GM13977 (cell line): ENCODE measurements around the gene EXOSC7.
A peak's percentile ranks its signal among the peaks of the same experiment; 100 is the strongest.

Experiments
- DNase-seq: peaks from one replicate; pipeline ENCODE4 v3.0.0; 2012; ENCODE audit warnings: low spot score
- in situ Hi-C: fragments of 300-500 bp; cut with MboI; formaldehyde crosslinking; loops from one replicate; pipeline ENCODE4 v1.12.0; 2022; ENCODE audit warnings: low sequenced_read_pairs, low pct_unique_long_range_greater_than_20kb, mixed read lengths, inconsistent platforms; ENCODE audit not compliant: unreplicated experiment
- TF ChIP-seq, protein P1 (sequence below): IDR thresholded peaks from 2 replicates; pipeline ENCODE4 v1.5.1; 2012; ENCODE audit warnings: mild to moderate bottlenecking, control low read depth; ENCODE audit not compliant: insufficient read depth; ENCODE audit errors: extremely low read depth, missing control alignments

EXOSC7 gene

DNA sequence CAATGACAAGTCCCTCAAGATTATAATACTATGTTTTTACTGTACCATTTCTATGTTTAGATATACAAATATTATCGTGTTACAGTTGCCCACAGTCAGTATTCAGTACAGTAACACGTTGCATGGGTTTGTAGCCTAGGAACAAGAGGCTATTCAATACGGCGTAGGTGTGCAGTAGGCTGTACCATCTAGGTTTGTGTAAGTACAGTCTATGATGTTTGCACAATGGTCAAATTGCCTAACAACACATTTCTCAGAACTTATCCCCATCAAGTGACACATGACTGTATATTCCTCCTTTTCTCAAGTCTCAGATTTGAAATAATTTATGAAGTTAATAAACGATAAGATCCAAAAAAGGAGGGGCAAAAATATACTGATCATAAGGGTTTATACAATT is 21.7 kb upstream of the EXOSC7 start:
- no peak for DNase-seq
- in situ Hi-C loops, result no loop called here

DNA sequence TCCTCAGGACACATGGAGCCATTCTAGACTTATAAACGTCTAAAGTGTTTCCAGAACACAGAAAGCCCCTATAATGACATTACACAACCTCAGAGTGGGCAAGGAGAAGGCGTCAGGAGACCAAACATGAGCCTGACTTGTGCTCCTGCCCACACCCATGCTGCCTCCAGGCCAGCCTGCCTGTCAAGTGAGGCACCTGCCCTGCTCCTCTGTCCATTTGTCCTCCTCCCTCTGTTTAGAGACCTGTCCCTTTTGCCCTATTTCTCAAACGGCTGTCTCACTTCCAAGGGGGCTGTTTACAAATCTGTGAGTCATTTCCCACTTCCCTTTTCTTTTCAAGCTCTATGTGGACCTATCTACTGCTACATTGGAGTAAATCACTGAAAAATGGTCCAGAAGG is 21.1 kb upstream of the EXOSC7 start:
- in situ Hi-C loops, result no loop called here
- TF ChIP-seq, protein P1, sequence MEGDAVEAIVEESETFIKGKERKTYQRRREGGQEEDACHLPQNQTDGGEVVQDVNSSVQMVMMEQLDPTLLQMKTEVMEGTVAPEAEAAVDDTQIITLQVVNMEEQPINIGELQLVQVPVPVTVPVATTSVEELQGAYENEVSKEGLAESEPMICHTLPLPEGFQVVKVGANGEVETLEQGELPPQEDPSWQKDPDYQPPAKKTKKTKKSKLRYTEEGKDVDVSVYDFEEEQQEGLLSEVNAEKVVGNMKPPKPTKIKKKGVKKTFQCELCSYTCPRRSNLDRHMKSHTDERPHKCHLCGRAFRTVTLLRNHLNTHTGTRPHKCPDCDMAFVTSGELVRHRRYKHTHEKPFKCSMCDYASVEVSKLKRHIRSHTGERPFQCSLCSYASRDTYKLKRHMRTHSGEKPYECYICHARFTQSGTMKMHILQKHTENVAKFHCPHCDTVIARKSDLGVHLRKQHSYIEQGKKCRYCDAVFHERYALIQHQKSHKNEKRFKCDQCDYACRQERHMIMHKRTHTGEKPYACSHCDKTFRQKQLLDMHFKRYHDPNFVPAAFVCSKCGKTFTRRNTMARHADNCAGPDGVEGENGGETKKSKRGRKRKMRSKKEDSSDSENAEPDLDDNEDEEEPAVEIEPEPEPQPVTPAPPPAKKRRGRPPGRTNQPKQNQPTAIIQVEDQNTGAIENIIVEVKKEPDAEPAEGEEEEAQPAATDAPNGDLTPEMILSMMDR, result no peak
- peak; percentile 57 for DNase-seq

More for the DNA sequence above, 21.7 kb upstream of the EXOSC7 start:
- TF ChIP-seq, protein P1, result no peak

DNA sequence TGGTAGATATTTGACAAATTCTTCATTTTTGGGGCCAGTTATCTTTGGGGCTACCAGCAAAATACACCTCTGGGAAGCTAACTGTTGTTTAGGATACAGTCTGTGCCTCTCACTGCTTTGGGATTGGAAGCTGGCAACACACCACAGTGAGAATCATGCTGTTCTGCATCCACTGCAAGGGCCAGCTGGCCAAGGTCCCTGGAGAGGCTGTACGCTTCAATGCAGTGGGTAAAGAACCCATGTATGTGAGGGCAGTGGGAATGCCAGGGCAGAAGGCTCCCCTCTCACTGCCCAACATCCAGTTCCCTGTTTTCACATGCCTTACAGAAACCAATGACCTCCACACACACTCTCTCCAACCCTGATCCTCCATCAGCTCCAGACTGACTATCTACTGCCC is 20.1 kb upstream of the EXOSC7 start:
- TF ChIP-seq, protein P1, result no peak
- no peak for DNase-seq
- in situ Hi-C loops, result no loop called here

DNA sequence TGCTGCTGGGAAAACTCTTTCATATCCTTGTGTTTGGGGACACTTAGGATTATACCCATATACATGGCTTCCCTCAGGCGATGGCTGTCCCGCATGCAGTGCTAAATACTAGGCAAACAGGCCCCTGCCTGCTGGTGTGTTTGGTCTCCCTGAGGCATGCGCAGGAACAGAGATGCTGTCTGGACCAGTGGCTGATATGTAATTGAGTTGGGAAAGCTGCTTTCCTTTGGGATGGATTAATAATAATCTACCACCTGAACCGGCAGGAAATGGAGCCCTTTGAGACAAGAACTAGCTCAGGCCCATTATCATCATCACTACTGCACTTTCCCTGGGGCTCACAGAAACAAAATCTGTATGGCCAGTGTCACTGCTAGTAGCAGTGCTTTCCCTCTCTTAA is 18.1 kb upstream of the EXOSC7 start:
- DNase-seq, result no peak
- in situ Hi-C loops, result no loop called here
- TF ChIP-seq, protein P1, result no peak

DNA sequence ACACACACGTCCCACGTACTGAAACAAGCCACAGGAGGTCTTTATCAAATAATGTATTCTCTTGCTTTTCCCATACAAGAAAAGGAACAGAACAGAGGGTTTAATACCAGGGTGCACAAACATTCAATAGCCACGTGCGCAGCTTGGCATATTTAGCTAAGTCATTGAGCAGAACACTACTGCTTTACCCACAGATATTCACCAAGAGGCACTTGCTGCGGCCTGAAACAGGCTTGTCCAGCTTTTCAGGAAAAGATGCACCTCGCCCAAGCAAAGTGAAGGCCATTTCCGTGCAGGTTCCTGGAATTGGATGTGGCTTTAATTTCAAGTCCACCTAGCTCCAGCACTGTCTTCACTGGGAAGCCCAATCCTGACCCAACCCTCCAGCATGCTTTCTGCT is 17.7 kb upstream of the EXOSC7 start:
- no peak for DNase-seq
- TF ChIP-seq, protein P1, result no peak
- in situ Hi-C loops, result no loop called here

DNA sequence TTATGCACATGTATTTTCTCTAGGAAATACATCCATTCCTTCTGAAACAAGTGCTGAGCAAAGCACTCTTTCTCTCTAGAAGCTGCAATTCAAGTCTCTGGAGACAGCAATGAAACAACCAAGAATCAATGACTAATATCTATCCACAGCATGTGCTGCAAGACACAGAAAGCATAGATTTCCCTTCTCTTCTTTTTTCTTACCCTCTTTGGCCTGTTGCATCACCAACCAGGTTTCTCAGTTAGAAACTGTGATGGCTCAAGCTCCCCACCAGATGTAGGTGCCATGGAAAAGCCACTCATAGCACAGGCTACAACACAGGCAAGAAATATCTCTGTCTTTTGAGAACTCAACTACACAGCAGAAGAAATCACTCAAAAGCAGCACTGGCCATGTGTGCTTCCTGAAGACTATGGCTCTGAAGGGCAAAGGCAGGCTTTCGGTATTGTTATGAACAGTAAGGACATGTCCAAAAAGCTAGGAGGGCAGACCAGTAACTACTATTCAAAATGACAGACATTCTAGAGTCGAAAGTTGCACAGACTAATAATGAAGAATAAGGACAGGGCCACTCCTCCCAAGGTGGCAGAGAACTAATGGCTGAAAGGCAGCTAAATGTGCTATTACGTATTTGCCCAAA is 15.5 kb upstream of the EXOSC7 start:
- in situ Hi-C loops, result no loop called here
- DNase-seq, result no peak

More for the DNA sequence above, 15.5 kb upstream of the EXOSC7 start:
- TF ChIP-seq, protein P1, result no peak
